ENCODE measurements around the gene SKA2.

DNA sequence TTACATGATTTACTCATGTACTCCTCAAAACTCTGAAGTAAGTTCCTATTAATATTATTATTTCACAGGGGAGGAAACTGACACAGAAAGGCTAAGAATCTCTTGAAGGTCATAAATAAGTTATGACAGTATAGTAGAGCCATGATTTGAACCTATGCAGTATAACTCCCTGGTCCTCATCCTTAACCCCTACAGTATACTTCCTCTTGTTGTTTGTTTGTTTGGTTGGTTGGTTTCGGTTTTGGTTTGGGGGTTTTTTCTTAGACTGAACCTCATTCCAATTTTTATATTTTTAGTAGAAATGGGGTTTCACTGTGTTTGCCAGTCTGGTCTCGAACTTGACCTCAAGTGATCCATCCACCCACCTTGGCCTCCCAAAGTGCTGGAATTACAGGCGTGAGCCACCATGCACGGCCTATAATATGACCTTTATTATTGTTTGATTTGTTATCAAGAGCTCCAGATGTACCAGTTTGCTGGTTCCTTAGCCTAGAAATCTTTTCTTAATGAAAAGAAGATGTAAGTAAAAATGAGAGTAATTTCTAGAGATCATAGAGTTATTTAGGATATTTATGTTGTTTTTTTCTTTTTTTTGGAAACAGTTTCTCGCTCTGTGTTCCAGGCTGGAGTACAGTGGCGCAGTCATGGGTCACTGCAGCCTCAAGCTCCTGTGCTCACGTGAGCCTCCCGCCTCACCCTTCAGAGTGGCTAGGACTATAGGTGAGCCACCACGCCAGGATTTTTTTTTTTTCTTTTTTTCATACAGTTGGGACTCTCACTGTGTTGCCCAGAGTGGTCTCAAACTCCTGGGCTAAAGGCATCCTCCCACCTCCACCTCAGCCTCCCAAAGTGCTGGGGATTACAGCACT is 5.4 kb upstream of the SKA2 start:
- no peak for TF ChIP-seq EZH2 (IDR thresholded peaks at IDR 0.05; ENCODE audit: borderline replicate concordance, low read depth, low read length, severe bottlenecking)
- TF ChIP-seq, protein P1, sequence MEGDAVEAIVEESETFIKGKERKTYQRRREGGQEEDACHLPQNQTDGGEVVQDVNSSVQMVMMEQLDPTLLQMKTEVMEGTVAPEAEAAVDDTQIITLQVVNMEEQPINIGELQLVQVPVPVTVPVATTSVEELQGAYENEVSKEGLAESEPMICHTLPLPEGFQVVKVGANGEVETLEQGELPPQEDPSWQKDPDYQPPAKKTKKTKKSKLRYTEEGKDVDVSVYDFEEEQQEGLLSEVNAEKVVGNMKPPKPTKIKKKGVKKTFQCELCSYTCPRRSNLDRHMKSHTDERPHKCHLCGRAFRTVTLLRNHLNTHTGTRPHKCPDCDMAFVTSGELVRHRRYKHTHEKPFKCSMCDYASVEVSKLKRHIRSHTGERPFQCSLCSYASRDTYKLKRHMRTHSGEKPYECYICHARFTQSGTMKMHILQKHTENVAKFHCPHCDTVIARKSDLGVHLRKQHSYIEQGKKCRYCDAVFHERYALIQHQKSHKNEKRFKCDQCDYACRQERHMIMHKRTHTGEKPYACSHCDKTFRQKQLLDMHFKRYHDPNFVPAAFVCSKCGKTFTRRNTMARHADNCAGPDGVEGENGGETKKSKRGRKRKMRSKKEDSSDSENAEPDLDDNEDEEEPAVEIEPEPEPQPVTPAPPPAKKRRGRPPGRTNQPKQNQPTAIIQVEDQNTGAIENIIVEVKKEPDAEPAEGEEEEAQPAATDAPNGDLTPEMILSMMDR (IDR thresholded peaks at IDR 0.05; ENCODE audit: borderline replicate concordance, extremely low read depth, low read length, poor library complexity, severe bottlenecking), result no peak

Data from DND-41 (cell line).